ENCODE data around the gene SERPINA6.
"Not testable (repeated sequence)": the region's sequence is repeated elsewhere in the genome, so short reads cannot be mapped to it uniquely, and the experiment has no call there.

SERPINA6 gene, protein sequence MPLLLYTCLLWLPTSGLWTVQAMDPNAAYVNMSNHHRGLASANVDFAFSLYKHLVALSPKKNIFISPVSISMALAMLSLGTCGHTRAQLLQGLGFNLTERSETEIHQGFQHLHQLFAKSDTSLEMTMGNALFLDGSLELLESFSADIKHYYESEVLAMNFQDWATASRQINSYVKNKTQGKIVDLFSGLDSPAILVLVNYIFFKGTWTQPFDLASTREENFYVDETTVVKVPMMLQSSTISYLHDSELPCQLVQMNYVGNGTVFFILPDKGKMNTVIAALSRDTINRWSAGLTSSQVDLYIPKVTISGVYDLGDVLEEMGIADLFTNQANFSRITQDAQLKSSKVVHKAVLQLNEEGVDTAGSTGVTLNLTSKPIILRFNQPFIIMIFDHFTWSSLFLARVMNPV

GRCh38 chr14:94322648-94323570 is at the start of gene SERPINA6:
SERPINA6 (minus strand) TSS chr14:94323336; CDS start chr14:94314648, 8,688 bp downstream.
- DNase-seq (ENCODE audit: low spot score): no peak

DNA sequence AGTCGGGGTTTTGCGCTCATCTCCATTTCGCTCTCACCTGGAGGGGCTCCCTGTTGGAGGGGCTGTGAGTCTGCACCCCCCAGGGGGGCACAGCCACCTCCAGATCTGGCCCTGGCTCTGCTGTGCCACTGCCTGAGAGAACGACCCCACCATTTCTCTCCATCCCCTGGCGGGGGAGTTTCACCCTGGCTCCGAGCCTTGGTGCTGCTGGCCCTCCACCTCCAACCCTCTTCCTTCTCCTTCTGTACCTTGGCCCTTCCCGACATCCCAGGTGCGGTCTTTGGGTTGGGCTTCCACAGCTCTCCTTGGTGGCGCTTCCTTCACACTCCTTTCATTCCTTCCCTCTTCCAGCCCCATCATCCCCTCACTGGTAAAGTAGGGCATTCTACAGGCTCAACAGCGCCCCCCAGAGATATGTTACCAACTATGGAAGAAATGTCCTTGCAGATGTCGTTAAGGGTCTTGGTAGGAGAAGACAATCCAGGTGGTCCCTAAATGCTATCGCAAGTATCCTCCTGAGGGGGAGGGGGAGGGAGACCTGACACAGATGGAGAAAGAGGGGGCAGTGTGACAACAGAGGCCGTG is 49.0 kb upstream of the SERPINA6 start:
- DNase-seq (ENCODE audit: low spot score): no peak

- no peak for DNase-seq (ENCODE audit: low spot score)
Measured at GRCh38 chr14:94370524-94370910, 47.4 kb upstream of the SERPINA6 start.

DNA sequence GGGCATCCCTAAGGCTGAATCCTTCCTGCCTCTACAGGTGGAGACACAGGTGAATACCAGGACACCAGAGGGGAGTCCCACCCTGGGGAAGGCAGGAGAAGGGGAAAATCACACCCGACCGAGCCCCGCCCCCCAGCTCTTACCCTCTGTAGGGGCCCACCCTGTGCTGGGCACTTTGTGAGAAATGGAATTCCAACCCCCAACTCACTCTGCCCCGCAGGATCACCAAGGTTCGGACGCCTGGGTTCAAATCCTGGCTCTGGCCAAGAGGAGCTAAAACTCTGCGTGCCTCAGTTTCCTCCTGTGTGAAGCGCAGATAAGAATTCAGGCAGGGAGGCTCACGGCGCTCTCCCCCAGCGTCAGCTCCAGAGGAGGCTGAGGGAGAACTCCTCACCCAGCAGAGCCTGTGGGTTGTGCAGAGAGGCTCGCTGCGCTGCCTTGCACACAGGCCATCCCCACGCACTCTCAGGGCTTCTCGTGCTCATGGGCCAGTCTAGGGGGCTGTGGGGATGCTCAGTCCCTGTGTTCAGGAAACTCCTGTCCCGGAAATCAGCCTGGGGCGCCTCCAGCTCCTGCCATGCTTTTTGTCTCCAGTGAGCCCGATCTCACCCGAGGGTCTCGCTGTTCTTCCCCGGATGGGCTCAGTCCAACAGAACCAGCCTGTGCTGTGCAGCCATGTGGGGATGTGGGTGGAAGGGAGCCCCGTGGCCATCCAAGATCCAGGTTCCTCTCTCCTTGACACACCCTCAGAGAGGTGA is 46.8 kb upstream of the SERPINA6 start:
- DNase-seq (ENCODE audit: low spot score): not testable (repeated sequence)

GRCh38 chr14:94368956-94369355 is 45.8 kb upstream of the SERPINA6 start:
- DNase-seq (ENCODE audit: low spot score): no peak

GRCh38 chr14:94368243-94368590 is 45.1 kb upstream of the SERPINA6 start:
- no peak for DNase-seq (ENCODE audit: low spot score)

GRCh38 chr14:94367347-94368242 is 44.5 kb upstream of the SERPINA6 start:
- no peak for DNase-seq (ENCODE audit: low spot score)

DNA sequence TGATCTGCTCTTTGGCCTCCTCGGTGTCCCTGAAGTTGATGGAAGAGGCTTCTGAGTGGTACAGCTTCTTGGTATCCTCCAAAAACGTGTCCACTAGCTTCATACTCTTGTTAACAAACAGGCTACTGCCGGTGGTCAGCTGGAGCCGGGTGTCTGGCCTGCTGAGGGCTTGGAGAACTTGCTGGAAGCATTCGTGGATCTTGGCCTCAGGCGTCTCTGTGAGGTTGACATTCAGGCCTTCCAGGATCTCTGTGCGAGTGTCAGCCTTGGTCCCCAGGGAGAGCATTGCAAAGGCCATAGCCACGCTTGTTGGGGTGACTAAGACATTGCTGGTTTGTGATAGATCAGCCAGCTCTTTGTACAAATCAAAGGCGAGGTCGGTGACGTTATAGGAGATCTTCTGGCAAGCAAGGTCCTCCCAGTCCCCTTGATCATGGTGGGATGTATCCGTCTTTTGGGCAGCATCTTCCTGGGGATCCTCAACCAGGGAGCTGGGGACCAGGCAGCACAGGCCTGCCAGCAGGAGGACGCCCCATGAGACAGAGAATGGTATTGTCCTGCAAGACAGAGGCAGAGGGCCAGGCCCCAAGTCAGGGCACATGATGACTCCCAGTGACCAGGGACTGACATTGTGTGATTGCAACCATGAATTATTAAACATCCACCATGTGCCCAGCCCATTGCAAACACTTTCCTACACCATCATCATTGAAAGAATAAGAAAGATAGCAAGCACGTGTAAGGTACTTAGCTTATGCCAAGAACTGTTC is 43.2 kb upstream of the SERPINA6 start, which contains the start of gene SERPINA2:
Gene SERPINA2, minus strand, starts transcription at position 553 of the 770 bp plus-strand sequence.
- DNase-seq (ENCODE audit: low spot score): no peak

DNA sequence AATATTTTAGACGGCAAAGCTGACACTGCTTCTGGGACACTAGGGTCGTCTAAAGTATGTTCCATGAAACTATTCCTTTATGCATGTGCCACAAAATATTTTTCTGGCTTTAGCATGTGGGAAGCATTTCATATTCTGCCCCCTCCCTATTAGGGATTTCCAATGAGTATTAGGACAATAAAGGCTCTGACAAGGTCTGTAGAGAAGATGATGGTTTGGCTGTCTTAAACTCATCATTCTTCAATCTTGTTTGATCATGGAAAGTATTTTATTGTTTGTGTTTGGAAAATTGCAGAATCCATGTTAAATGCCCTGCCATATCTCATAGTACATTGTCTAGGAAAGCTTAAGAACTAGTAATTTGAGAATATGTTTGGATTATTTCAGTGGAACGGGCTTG is 42.5 kb upstream of the SERPINA6 start:
- no peak for DNase-seq (ENCODE audit: low spot score)

DNA sequence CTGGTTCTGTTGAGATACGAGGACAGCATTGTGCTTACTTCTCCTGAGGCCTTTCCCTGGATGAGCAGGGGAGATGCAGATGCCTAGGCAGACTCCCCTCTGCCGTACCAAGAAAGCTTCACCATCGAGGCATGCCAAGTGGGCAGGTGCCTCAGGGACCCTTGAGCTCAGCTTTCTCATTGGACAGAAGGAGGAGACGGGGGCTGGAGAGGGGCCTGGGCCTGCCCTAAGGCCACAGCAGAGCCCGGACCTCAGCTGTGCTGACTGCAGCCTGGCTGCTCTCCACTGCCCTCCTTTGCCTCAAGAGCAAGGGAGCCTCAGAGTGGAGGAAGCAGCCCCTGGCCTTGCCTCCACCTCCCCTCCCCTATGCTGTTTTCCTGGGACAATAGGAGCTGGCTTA is 41.8 kb upstream of the SERPINA6 start:
- no peak for DNase-seq (ENCODE audit: low spot score)

DNA sequence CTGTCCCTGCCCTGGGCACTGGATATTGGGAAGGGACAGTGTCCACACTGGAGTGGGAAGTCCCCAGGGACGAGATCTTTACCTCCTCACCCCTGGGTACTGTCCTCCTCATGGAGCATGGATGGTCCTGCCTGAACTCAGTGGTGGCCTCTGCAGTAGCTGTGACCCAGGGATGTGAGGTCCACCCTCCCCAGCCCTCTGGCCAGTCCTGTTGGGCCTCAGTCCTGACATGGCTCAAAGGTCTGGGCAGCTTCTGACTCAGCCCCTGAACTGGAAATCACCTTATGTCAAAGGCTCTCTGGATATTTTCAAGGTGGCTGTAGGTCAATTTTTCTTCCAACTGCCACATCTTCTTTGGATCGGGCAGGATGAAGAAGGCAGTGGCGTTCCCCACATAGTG is 40.9 kb upstream of the SERPINA6 start:
- no peak for DNase-seq (ENCODE audit: low spot score)

- no peak for DNase-seq (ENCODE audit: low spot score)
Measured at GRCh38 chr14:94363151-94363624, 40.1 kb upstream of the SERPINA6 start.

DNA sequence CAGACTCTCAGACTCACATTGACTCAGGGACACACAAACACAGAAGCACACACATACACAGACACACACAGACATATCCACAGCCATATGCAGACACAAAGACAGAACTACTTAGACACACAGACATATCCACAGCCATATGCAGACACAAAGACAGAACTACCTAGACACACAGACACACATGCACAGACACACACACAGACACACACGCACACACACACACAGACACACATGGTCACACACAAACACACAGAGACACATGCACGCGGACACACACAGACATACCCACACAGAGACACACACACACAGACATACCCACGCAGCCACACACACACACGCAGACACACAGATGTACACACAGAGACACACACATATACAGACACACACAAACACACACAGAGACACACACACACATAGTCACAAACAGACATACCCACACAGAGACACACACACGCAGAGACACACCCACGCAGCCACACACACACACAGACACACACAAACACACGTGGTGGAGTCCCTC is 39.5 kb upstream of the SERPINA6 start:
- no peak for DNase-seq (ENCODE audit: low spot score)

DNA sequence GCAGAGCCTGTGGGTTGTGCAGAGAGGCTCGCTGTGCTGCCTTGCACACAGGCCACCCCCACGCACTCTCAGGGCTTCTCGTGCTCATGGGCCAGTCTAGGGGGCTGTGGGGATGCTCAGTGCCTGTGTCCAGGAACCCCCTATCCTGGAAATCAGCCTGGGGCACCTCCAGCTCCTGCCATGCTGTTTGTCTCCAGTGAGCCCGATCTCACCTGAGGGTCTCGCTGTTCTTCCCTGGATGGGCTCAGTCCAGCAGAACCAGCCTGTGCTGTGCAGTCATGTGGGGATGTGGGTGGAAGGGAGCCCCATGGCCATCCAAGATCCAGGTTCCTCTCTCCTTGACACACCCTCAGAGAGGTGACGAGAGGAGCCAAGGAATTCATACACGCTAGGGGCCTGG is 38.5 kb upstream of the SERPINA6 start:
- DNase-seq (ENCODE audit: low spot score): no peak

DNA sequence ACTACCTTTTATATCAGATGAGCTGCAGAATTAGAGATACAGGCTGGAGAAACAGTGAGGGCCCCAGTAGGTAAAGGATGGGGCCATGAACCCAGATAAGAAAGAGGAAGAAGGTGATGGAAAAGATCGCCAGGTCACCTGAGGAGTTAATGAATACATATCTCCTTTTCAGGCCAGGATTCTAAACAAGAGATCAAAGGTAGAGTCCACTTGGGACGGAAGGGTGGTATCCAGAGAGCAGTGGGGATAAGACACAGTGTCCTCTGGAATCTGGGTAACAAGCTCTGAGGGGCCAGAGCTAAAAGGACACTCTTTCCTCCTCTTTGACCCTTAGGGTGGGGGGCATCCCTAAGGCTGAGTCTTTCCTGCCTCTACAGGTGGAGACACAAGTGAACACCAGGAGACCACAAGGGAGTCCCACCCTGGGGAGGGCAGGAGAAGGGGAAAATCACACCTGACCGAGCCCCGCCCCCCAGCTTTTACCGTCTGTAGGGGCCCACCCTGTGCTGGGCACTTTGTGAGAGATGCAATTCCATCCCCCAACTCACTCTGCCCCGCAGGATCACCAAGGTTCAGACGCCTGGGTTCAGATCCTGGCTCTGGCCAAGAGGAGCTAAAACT is 37.9 kb upstream of the SERPINA6 start:
- DNase-seq (ENCODE audit: low spot score): no peak

DNA sequence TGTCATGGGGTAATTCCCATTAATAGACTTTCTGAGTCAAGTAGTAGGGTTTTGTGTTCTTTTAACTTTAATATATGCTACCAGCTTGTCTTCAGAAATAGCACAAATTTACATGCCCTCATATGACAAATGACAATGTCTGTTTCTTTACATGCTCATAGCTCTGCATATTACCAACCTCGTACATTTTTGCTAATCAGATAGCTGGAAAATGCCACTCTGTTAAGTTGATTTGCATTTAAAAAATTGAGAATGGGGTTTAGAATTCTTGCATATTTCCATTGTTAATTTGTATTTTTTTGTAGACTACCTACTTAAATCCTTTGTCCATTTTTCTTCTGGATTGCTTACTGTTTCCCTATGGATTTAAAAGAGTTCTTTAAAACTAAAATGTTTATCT is 34.0 kb upstream of the SERPINA6 start:
- no peak for DNase-seq (ENCODE audit: low spot score)

DNA sequence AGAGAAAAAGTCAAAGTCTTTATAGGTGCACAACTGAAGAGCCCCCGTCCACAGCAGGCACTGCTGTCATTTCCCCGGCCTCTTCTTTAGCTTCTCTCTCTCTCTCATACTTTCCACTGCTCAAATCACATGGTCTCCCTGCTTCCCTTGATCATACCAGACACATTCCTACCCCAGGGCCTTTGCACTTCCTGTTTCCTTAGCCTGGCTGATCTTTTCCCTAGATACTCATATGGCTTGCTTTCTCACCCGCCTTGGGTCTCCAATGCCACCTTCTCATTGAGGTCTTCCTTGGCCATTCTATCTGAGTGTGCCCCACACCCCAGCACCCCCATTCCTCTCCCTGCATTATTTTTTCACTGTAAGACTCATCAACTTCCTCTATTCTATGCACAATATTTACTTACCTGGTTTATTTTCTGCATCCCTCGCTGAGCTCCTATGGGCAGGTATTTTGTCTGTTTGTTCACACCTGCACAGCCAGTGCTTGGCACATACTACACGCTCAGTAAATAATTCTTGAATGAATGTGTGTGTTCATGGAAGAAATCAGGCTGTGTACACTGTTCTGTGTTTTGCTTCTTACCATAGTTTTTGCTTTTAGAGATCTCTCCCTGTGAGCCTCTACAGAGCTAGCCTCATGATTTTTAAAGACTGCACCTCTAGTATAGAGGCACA is 33.4 kb upstream of the SERPINA6 start:
- DNase-seq (ENCODE audit: low spot score): no peak

GRCh38 chr14:94355191-94355794 is 32.2 kb upstream of the SERPINA6 start:
- no peak for DNase-seq (ENCODE audit: low spot score)
